GM19397 (cell line): ENCODE results near the gene ADD1.

ENCODE experiments used
- ATAC-seq: cut with Tn5 transposase; IDR thresholded peaks from one replicate; pipeline ENCODE4 v1.9.1; 2021; ENCODE audit warnings: mild to moderate bottlenecking, moderate library complexity; ENCODE audit not compliant: unreplicated experiment

ADD1 gene

GRCh38 chr4:2843263-2843940 lies at the start of gene ADD1:
ADD1 (plus strand) TSS chr4:2843844; CDS start chr4:2875916, 32,072 bp downstream.
- peak; percentile 87 for ATAC-seq

- no peak for ATAC-seq
Measured at GRCh38 chr4:2794486-2795299, 49.0 kb upstream of the ADD1 start.

- ATAC-seq: no peak
Measured at GRCh38 chr4:2795300-2795892, 48.2 kb upstream of the ADD1 start.

GRCh38 chr4:2795893-2796848 lies 47.5 kb upstream of the ADD1 start:
- no peak for ATAC-seq

- no peak for ATAC-seq
Measured at GRCh38 chr4:2796849-2797544, 46.6 kb upstream of the ADD1 start.

GRCh38 chr4:2797545-2798305 lies 45.9 kb upstream of the ADD1 start:
- no peak for ATAC-seq

GRCh38 chr4:2798399-2799223 lies 45.0 kb upstream of the ADD1 start:
- ATAC-seq: no peak

- no peak for ATAC-seq
Measured at GRCh38 chr4:2799224-2799911, 44.3 kb upstream of the ADD1 start.

GRCh38 chr4:2799971-2800690 lies 43.5 kb upstream of the ADD1 start:
- ATAC-seq: no peak

- no peak for ATAC-seq
Measured at GRCh38 chr4:2800691-2801596, 42.7 kb upstream of the ADD1 start.

- ATAC-seq: no peak
Measured at GRCh38 chr4:2802618-2803531, 40.8 kb upstream of the ADD1 start.

- ATAC-seq: no peak
Measured at GRCh38 chr4:2803624-2804448, 39.8 kb upstream of the ADD1 start.

- no peak for ATAC-seq
Measured at GRCh38 chr4:2804449-2804972, 39.1 kb upstream of the ADD1 start.

- ATAC-seq: no peak
Measured at GRCh38 chr4:2804973-2805501, 38.6 kb upstream of the ADD1 start.
